HL-60 (cell line): ENCODE measurements around the gene B4GALNT4.

Experiments used
- DNase-seq, 2 experiments: peaks; one replicate each; pipeline ENCODE4 v3.0.0-alpha.2; 2010 to 2020; ENCODE audit warnings: low read depth in 1 of 2, low spot score in 1 of 2
- H3K27ac ChIP-seq: fragments of 250-450 bp; sonication (Bioruptor Pico); replicated peaks from 2 replicates; pipeline ENCODE4 v1.5.1; 2020; ENCODE audit warnings: mild to moderate bottlenecking, moderate library complexity
- H3K27me3 ChIP-seq: fragments of 250-450 bp; sonication (Bioruptor Pico); 2 replicates; pipeline ENCODE4 v1.5.1; 2021; ENCODE audit warnings: mild to moderate bottlenecking, moderate library complexity; ENCODE audit not compliant: insufficient read depth, poor library complexity, severe bottlenecking
- H3K4me3 ChIP-seq: replicated peaks from 2 replicates; pipeline ENCODE4 v1.5.1; 2011; ENCODE audit warnings: mild to moderate bottlenecking, control low read depth, low read length; ENCODE audit not compliant: insufficient read depth
- GABPA ChIP-seq: IDR thresholded peaks from 2 replicates; pipeline ENCODE4 v1.6.1; 2012; ENCODE audit warnings: low read depth
- POLR2AphosphoS5 ChIP-seq: IDR thresholded peaks from 2 replicates; pipeline ENCODE4 v1.6.1; 2012; ENCODE audit warnings: low read depth
- SPI1 ChIP-seq: IDR thresholded peaks from 2 replicates; pipeline ENCODE4 v1.6.1; 2012; ENCODE audit warnings: low read depth, mild to moderate bottlenecking, borderline replicate concordance
- TF ChIP-seq, protein P1 (sequence below): IDR thresholded peaks from 2 replicates; pipeline ENCODE4 v1.6.1; 2012; ENCODE audit warnings: low read depth; ENCODE audit not compliant: insufficient replicate concordance
- TF ChIP-seq, protein P2 (sequence below): IDR thresholded peaks from one replicate; pipeline ENCODE4 v1.5.1; 2011; ENCODE audit warnings: low read length, control low read depth, inconsistent platforms; ENCODE audit not compliant: insufficient read depth

The B4GALNT4 gene

DNA sequence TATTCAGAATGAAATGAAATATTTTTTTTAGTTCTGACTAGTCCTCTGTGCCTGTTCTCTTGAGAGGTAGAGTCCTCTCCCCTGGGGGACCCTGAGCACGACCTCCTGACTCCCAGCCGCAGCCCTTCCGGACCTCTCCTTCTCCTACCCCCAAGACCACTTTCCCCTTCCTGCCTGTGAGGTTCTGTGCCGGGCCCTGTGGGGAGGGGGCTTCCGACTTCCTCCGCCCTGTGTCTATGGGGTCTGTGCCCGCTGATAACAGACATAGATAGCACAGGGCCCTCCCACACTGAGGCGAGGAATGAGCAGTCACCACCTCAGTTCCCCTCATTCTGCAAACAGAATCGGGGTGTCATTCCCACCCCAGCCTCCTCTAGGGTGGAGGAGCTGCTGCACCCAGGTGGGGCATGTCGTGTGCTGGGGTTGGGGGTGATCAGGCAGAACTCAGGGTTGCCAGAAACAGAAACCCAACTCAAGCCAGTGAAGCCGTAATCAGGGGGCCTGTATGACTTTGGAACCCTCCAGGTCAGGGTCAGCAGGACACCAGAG, 12.9 kb downstream of the B4GALNT4 start:
- Histone ChIP-seq H3K27ac (no peak overlapping the region), H3K4me3 (no peak overlapping the region), H3K27me3 (peaks cover 2% of the 10 kb centered on the region)
- TF ChIP-seq SPI1 (no peak), GABPA (no peak), POLR2AphosphoS5 (no peak)
- TF ChIP-seq, protein P1, sequence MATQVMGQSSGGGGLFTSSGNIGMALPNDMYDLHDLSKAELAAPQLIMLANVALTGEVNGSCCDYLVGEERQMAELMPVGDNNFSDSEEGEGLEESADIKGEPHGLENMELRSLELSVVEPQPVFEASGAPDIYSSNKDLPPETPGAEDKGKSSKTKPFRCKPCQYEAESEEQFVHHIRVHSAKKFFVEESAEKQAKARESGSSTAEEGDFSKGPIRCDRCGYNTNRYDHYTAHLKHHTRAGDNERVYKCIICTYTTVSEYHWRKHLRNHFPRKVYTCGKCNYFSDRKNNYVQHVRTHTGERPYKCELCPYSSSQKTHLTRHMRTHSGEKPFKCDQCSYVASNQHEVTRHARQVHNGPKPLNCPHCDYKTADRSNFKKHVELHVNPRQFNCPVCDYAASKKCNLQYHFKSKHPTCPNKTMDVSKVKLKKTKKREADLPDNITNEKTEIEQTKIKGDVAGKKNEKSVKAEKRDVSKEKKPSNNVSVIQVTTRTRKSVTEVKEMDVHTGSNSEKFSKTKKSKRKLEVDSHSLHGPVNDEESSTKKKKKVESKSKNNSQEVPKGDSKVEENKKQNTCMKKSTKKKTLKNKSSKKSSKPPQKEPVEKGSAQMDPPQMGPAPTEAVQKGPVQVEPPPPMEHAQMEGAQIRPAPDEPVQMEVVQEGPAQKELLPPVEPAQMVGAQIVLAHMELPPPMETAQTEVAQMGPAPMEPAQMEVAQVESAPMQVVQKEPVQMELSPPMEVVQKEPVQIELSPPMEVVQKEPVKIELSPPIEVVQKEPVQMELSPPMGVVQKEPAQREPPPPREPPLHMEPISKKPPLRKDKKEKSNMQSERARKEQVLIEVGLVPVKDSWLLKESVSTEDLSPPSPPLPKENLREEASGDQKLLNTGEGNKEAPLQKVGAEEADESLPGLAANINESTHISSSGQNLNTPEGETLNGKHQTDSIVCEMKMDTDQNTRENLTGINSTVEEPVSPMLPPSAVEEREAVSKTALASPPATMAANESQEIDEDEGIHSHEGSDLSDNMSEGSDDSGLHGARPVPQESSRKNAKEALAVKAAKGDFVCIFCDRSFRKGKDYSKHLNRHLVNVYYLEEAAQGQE: no peak
- TF ChIP-seq, protein P2, sequence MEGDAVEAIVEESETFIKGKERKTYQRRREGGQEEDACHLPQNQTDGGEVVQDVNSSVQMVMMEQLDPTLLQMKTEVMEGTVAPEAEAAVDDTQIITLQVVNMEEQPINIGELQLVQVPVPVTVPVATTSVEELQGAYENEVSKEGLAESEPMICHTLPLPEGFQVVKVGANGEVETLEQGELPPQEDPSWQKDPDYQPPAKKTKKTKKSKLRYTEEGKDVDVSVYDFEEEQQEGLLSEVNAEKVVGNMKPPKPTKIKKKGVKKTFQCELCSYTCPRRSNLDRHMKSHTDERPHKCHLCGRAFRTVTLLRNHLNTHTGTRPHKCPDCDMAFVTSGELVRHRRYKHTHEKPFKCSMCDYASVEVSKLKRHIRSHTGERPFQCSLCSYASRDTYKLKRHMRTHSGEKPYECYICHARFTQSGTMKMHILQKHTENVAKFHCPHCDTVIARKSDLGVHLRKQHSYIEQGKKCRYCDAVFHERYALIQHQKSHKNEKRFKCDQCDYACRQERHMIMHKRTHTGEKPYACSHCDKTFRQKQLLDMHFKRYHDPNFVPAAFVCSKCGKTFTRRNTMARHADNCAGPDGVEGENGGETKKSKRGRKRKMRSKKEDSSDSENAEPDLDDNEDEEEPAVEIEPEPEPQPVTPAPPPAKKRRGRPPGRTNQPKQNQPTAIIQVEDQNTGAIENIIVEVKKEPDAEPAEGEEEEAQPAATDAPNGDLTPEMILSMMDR: no peak
- DNase-seq: no peak

DNA sequence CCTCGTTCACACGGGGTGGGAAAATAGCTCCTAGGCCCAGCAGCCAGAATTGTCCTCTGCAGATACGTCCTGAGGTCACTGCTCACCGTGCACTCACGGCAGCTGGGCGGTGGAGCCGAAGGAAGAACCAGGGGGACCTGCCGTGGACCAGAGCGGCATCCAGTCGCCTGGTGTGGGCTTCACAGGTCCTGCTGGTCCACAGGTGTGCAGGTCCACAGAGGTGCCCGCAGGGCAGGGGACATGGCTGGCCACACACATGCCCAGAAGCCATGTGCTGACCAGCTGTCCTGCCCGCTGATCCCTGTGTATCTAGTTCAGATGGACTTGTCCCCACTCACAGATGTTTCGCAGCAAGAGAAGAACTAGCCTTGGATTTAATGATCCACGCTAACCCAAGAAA, 14.1 kb downstream of the B4GALNT4 start:
- peaks cover 2% of the 10 kb centered on the region for H3K27me3 ChIP-seq
- no peak overlapping the region for H3K27ac ChIP-seq
- no peak for TF ChIP-seq POLR2AphosphoS5
- TF ChIP-seq GABPA: no peak
- TF ChIP-seq SPI1: no peak
- TF ChIP-seq, protein P1: no peak
- TF ChIP-seq, protein P2: no peak
- no peak for DNase-seq
- H3K4me3 ChIP-seq: no peak overlapping the region

DNA sequence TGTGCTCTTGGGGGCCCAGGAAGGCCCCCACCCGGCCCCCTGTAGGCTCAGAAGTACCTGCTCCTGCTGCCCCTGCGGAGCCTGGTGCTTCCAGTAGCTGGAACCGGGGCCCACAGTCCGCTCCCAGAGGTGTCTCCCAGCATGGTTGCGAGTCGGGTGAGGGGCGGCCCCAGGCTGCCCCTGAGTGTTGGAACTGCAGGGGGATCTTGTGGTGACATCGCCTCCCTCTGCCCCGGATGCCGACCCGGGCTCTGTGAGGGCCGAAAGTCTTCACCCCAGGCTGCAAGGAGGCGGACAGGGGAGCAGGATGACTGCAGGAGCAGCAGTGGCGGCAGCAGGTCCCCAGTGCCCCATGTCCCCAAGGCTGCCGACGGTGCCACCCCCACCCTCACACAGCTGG, 15.2 kb downstream of the B4GALNT4 start:
- TF ChIP-seq GABPA: no peak
- TF ChIP-seq, protein P2: no peak
- no peak for DNase-seq
- no peak overlapping the region for H3K27ac ChIP-seq
- peaks cover 2% of the 10 kb centered on the region for H3K27me3 ChIP-seq
- H3K4me3 ChIP-seq: no peak overlapping the region

DNA sequence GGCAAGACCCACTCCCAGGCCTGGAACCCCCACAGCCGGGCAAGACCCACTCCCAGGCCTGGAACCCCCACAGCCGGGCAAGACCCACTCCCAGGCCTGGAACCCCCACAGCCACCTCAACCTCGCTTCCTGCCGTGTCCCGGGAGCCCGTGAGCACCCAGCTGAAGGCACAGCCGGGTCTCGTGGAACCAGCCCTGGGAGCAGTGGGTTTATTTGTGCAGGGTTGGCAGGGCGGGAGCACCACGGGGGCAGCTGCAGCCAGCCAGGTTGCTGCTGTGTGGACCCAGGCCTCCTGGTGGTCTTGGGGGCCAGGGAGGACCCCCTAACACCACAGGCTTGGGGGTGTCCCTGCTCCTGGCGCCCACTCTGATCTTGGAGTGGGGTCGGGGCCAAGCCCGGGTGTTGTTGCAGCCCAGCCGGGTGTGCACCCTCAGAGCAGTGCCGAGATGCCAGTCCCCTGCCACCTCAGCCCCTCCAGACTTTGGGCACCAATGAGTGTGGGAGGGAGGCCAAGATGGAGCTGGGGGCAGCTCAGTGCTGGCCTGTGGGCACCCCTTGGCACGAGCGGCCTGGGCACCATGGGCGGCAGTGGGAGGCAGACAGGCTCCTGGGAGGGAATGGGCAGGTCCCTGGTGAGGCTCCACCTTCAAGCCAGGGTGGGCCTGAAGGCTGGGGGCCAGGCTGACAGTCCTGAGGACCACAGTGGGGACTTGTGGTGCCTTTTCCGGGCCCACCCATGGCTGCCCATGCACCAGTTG, 16.5 kb downstream of the B4GALNT4 start:
- peaks cover 2% of the 10 kb centered on the region for H3K27me3 ChIP-seq
- H3K4me3 ChIP-seq: no peak overlapping the region
- TF ChIP-seq, protein P2: no peak
- TF ChIP-seq GABPA: no peak
- TF ChIP-seq, protein P1: no peak
- TF ChIP-seq POLR2AphosphoS5: no peak
- TF ChIP-seq SPI1: no peak

More for the DNA sequence above, 16.5 kb downstream of the B4GALNT4 start:
- no peak for DNase-seq
- no peak overlapping the region for H3K27ac ChIP-seq
